GM12891 (cell line): Measurements from ENCODE around the gene TRIM38.

Experiments used
- POLR2AphosphoS5 ChIP-seq: IDR thresholded peaks from 2 replicates; pipeline ENCODE4 v1.6.1; 2011; ENCODE audit warnings: low read depth, low read length, control low read depth
- TAF1 ChIP-seq: IDR thresholded peaks from 2 replicates; pipeline ENCODE4 v1.6.1; 2011; ENCODE audit warnings: low read depth, low read length, control low read depth

GRCh38 chr6:25961619-25962148, 918 bp upstream of the TRIM38 start:
- no peak for TF ChIP-seq POLR2AphosphoS5
- TF ChIP-seq TAF1, result no peak
